Measurements from ENCODE around the gene MAGEF1. TPM values are rescaled to one million over a fixed set of nuclear protein-coding genes. Genes with fewer than 3 reads are reported as not detected.

Gene MAGEF1
- total and polyA plus RNA-seq, 5 experiments from 2014 or later: 23.7 to 47.5 (median 28.5) TPM

DNA sequence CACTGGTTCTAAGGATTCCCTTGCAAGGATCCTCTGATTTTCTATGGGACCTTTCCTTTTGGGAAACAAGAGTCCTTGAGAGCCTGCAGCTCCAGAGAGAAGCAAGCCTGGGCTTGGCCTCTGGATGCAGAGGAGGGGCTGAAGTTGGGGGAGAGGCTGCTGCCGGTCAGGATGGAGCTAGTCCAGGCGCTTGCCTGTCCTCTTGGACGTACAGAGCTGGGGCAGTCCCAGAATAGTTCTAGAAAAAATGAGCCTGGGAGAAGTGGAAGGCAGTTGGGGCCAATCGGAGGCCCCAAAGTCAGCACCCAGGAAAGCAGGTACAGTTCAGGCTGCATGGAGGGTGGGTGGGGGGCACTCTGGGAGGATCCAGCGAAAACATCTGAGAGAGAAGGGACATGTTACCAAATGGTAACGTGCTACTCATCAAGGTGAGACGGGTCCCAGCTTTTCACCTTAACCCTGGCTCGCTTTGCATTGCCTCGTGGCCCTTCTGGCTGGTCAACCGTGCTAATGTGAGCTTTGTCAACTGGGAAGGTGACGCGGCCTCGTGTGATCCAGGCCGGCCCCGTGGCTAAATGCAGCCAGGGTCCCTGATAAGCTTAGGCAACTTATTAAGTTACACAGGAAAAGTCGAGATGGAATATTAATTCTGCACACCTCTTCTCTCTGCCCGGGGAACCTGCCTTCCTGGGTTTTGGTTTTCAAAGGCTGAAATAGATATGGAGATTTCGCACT is 38.7 kb upstream of the MAGEF1 start:
- POLR2A ChIA-PET: no interaction called here
- DNase-seq (no peak), ATAC-seq (no peak)
- Mint-ChIP-seq H3K27ac (no peak overlapping the region), H3K4me1 (peaks cover 0 to 4% (median 2%) of the 10 kb centered on the region in 4 donors), H3K36me3 (no peaks in the 10 kb centered on the region), H3K9me3 (no peaks in the 10 kb centered on the region), H3K4me3 (no peak overlapping the region), H3K27me3 (peaks cover 1 to 18% (median 11%) of the 10 kb centered on the region in 5 donors)

DNA sequence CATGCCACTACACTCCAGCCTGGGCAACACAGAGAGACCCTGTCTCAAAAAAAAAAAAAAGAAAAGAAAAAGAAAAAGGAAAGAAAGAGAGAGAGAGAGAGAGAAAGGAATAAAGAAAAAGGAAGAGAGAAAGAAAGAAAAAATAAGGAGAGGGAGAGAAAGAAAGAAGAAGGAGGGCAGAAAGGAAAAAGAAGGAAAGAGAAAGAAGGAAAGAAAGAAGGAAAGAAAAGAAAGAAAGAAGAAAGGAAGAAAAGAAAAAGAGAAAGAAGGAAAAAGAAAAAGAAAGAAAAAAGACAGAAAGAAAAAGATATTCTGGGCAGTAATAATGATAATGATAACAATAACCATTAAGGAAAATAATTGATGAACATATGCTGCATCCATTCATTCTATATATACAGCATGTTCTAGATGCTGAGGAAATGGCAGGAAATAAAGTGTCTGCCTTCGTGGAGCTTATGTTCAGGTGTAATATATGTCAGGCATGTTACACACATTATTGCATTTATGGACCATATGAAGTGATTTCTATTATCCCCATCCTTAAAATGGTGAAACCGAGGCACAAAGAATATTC is 37.4 kb upstream of the MAGEF1 start:
- no peaks in the 10 kb centered on the region for H3K36me3 Mint-ChIP-seq
- peaks cover 1 to 25% (median 12%) of the 10 kb centered on the region in 5 donors for H3K27me3 Mint-ChIP-seq
- no peak for DNase-seq
- H3K9me3 Mint-ChIP-seq: no peaks in the 10 kb centered on the region
- H3K27ac Mint-ChIP-seq: no peak overlapping the region
- no peak for ATAC-seq
- H3K4me3 Mint-ChIP-seq: no peak overlapping the region
- POLR2A ChIA-PET: interaction anchor here (1.5 kb wide), 1 partner anchor 188 kb away, joined by 3 read pairs; the partner anchor contains the start of gene EPHB3
- H3K4me1 Mint-ChIP-seq: peaks cover 0 to 4% (median 2%) of the 10 kb centered on the region in 4 donors

DNA sequence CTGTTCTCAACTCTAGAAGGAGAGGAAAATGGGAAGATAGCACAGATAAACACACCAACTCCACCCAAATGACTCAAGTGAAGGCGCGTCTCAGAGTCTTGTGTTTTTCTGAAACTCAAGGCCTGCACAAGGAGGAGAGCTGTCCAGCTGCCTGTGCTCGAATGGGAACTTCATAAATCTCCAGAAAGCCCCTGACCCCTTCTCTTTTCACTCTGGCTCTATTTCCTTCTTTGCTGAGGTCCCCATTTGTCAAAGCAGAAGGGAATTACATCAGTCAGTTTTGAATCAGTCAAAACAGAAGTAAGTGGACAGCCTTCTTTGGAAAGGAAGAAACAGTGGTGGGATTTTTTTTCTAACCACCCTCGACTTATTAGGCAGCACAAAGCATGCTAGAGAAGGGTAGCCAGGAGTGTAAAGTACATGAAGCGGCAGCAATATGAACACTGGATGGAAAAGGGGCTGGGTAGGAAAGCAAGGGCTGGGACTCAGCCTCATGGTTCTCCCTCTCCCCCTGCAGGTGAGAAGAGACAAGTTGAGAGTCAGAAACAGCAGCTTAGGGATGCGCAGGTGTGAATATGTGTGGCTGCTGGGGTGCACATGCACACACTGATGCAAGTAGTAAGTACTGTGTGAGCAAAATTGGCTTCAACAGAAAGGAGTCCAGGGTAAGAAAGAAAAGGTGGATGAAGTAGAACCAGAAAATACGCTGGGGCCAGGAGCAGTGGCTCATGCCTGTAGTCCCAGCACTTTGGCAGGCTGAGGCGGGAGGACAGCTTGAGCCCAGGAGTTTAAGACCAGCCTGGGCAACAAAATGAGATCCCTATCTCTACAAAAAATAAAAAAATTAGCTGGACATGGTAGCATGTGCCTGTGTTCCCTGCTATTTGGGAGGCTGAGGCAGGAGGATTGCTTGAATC is 36.6 kb upstream of the MAGEF1 start:
- no peak for ATAC-seq
- POLR2A ChIA-PET: interaction anchor here (1.5 kb wide), 1 partner anchor 187 kb away, joined by 3 read pairs; the partner anchor contains the start of gene EPHB3
- no peak overlapping the region for H3K4me3 Mint-ChIP-seq
- H3K27ac Mint-ChIP-seq: no peak overlapping the region
- H3K4me1 Mint-ChIP-seq: peaks cover 0 to 4% (median 2%) of the 10 kb centered on the region in 4 donors
- peaks cover 1 to 25% (median 13%) of the 10 kb centered on the region in 5 donors for H3K27me3 Mint-ChIP-seq
- no peaks in the 10 kb centered on the region for H3K9me3 Mint-ChIP-seq
- DNase-seq: peak in 2 of 10 donors; percentile 7 to 11
- H3K36me3 Mint-ChIP-seq: no peaks in the 10 kb centered on the region

DNA sequence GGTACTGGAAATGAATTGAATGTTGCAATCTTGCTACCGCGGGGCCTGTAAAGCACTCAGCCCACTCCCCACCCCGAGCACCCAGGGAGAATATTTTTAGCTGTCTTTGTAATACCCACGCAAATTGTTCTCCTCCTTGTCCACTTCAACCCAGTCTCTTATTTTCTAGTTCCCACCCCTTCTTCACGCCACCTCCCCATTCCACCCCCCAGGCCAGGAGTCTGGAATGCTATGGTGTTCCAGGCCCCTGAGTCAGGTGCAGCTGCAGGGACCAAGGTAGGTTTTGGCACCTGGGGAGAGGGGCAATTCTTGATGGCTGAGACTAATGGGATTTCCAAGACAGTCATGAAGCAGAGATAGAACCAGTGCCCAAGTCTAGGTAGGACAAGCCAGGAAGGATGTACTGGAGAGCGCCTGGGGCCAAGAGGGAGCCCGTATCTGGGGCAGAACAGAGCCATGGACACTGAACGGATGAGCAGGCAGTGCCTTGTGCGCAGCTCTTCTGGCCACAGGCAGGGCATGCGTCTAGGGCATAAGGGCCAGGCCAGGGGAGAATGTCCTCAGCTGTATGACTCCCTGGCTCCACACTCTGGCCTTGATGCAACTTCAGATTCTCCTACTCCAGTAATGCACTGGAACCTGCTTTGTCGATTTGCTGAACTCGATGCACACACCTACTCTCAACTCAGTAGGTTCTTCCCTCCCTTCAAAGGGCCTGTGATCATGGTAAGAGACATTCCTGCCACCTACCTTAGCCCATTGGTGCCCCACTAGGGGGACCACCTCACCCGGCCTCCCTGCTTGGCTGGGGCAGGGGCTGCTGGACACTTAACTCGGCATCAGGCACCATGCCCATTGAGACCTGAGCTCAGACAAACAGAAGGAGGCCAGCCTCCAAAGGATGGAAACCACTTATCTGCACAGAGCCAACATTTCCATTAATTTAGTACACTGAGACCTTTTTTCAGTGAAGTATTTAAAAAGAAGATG is 34.6 kb upstream of the MAGEF1 start:
- H3K4me3 Mint-ChIP-seq: no peak overlapping the region
- no peak overlapping the region for H3K27ac Mint-ChIP-seq
- DNase-seq (no peak), ATAC-seq (no peak)
- H3K27me3 Mint-ChIP-seq: peaks cover 1 to 25% (median 13%) of the 10 kb centered on the region in 5 donors
- H3K4me1 Mint-ChIP-seq: peaks cover 0 to 3% (median 0%) of the 10 kb centered on the region in 4 donors
- no peaks in the 10 kb centered on the region for H3K9me3 Mint-ChIP-seq
- POLR2A ChIA-PET: no interaction called here
- H3K36me3 Mint-ChIP-seq: no peaks in the 10 kb centered on the region

DNA sequence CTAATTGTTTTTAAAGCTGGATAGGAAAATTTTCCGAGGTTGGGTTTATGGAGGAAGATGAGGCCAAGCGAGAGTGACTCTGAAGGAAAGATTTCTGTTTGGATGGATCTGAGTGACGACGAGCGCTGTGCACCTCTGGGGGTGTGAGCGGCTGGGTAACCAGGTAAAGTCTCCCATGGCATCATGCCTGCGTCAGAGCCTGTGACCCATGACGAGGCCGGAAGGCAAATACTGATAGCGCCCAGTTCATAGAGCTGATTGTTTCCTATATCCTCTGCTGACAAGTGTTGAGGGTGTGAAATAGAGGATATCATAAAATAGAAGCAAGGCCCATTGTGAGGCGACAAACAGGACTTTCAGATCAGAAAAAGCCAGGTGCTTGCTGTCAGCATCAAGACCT is 33.7 kb upstream of the MAGEF1 start:
- no peak for ATAC-seq

DNA sequence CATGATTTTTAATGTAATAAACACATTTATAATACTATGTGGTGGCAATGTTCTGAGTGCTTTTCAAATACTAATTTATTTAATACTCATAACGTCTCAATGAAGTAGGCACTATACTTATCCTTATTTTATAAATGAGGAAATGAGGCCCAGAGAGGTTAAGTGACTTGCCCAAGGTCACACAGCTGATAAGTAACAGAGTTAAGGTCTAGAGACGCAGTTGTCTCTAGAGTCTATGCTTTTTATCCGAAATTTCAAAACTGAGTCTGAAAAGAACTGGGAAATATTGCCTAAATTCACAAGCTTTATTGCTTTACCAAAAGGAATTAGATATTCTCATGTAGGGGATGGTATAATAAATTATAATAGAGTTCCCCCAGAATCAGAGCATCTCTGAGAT is 31.4 kb upstream of the MAGEF1 start:
- Mint-ChIP-seq H3K27me3 (peaks cover 0 to 15% (median 4%) of the 10 kb centered on the region in 5 donors), H3K36me3 (no peaks in the 10 kb centered on the region), H3K9me3 (no peaks in the 10 kb centered on the region), H3K4me3 (no peak overlapping the region), H3K27ac (no peak overlapping the region), H3K4me1 (no peaks in the 10 kb centered on the region)
- no peak for DNase-seq
- POLR2A ChIA-PET: no interaction called here
- ATAC-seq: no peak

More for the DNA sequence above, 33.7 kb upstream of the MAGEF1 start:
- Mint-ChIP-seq H3K36me3 (no peaks in the 10 kb centered on the region), H3K4me3 (no peak overlapping the region), H3K27me3 (peaks cover 1 to 25% (median 13%) of the 10 kb centered on the region in 5 donors), H3K27ac (no peak overlapping the region), H3K9me3 (no peaks in the 10 kb centered on the region), H3K4me1 (peaks cover 0 to 3% (median 0%) of the 10 kb centered on the region in 4 donors)
- no peak for DNase-seq
- POLR2A ChIA-PET: no interaction called here

DNA sequence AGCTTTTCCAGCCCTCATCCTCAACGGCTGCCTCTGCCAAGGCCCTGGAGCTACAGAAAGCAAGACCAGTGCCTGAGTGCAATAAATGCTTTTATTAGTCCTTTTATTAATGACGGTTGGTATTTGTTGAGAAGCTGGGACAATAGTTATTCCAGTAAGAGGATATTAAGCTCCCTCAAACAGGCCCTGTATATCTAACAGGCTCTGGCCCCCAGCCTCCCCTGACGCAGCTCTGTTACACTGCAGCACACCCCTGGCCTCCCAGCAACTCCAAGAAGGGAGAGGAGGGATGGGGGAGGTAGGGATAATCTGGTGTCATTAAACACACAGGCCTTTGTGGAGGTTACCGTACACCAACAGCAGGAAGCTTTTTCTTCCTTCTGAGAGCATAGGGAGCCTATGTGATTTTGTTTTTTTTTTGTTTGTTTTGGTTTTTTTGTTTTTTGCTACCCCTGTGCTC is 30.8 kb upstream of the MAGEF1 start:
- POLR2A ChIA-PET: no interaction called here
- H3K4me3 Mint-ChIP-seq: no peak overlapping the region
- ATAC-seq: no peak

DNA sequence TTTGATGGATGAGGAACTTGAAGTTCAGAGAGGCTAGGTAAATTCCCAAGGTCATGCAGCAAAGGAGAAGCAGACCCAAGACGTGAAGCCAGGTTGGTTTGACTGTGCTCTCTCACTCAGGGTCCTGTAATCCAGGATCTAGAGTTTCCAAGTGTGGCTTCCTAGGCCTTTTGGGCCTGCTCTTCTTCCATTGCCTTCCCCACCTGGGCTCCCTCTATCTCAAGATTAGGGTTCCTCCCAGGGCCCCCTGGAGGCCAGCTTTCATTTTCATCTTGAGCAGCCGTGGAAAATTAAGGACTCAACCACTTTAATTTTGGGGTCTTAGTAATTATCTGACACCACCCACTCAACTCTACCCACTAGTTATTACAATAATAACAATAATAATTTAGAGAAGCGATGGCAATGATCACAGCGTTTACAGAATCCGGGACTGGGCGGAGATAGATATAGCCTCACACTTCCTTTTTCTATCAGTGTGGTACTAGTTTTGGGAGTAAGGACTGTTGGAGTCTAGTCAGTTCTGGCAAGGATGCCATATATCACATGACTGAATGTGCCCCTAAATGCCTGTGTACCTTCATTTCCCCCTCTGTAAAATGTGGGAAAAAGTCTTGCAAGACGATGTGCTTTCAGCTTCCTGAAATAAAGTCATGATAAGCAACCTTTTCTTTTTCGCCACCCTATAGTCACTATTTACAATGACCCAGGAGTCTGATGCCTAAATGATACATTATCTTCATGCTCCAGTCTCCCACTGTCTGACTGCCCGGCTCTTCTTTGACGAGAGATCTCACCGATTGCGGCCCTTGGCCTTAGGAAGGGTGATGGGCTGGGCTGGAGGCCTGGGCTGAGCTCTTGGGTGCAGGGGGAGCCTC is 30.2 kb upstream of the MAGEF1 start:
- no peaks in the 10 kb centered on the region for H3K9me3 Mint-ChIP-seq
- peaks cover 0 to 12% (median 0%) of the 10 kb centered on the region in 5 donors for H3K27me3 Mint-ChIP-seq
- no peak overlapping the region for H3K4me3 Mint-ChIP-seq
- no peaks in the 10 kb centered on the region for H3K4me1 Mint-ChIP-seq
- POLR2A ChIA-PET: no interaction called here
- H3K27ac Mint-ChIP-seq: no peak overlapping the region
- H3K36me3 Mint-ChIP-seq: no peaks in the 10 kb centered on the region
- DNase-seq (no peak), ATAC-seq (no peak)

More for the DNA sequence above, 30.8 kb upstream of the MAGEF1 start:
- H3K9me3 Mint-ChIP-seq: no peaks in the 10 kb centered on the region
- H3K27me3 Mint-ChIP-seq: peaks cover 0 to 12% (median 0%) of the 10 kb centered on the region in 5 donors
- DNase-seq: no peak
- no peak overlapping the region for H3K27ac Mint-ChIP-seq
- H3K36me3 Mint-ChIP-seq: no peaks in the 10 kb centered on the region
- no peaks in the 10 kb centered on the region for H3K4me1 Mint-ChIP-seq

DNA sequence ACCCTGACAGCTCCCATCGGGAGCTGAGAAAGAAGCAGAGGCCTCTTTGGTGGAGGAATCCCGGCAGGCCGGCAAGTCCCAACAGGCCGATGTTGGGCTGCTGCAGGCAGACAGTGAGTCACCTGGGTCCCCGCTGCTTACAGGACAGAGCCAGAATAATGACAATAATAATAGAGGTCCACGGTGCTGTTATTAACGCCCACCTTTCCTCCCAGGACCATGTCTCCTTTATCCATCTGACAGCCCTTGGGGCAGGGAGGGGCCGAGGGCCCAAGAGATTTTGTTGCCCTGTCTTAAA is 29.3 kb upstream of the MAGEF1 start:
- Mint-ChIP-seq H3K36me3 (no peaks in the 10 kb centered on the region), H3K27ac (no peak overlapping the region), H3K27me3 (peaks cover 0 to 12% (median 0%) of the 10 kb centered on the region in 5 donors), H3K4me3 (no peak overlapping the region), H3K4me1 (no peaks in the 10 kb centered on the region), H3K9me3 (no peaks in the 10 kb centered on the region)
- DNase-seq: no peak
- ATAC-seq: no peak
- POLR2A ChIA-PET: no interaction called here

DNA sequence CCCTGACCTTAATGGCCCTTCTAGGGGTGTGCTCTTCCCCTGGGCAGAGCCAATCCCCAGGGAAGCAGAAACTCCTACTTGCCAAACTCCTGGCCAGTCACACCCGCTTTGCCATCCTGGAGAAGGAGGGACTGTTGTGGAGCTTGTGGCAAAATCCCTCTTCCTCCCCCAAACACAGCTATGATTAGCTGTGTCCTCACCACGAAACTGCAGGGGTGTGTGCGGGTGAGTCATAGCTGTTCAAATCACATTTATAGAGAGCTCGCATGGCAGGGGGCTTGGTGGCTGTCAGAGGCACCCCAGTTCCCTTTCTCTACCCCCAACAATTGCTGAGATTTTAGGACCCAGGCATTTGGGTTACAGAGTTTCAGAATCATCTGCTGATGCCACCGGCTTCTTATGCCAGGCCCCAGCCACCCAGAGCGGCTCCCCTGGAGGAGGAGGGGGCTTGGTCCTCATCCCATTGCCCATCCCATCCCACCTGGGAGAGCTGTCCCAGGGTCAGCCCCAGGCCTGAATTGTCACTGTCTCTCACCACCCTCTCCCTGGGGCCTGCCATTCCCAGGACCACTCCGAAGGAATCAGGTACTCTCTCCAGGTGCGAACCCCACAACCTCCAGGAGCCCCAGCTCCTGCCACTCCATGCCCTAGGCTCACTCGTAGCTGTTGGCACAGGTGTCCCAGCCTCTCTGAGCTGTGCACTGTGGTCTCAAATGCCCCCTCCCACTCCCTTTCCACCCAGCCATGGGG is 28.8 kb upstream of the MAGEF1 start:
- Mint-ChIP-seq H3K9me3 (no peaks in the 10 kb centered on the region), H3K36me3 (no peaks in the 10 kb centered on the region), H3K4me1 (no peaks in the 10 kb centered on the region), H3K27me3 (peaks cover 0 to 12% (median 0%) of the 10 kb centered on the region in 5 donors), H3K4me3 (no peak overlapping the region), H3K27ac (no peak overlapping the region)
- POLR2A ChIA-PET: no interaction called here
- ATAC-seq (no peak), DNase-seq (no peak)

Measured in naive thymus-derived CD8-positive, alpha-beta T cell (primary cell).